HG02763 (cell line): ENCODE data around the gene DCAF12.

Experiments
- ATAC-seq: cut with Tn5 transposase; IDR thresholded peaks from one replicate; pipeline ENCODE4 v1.9.1; 2021; ENCODE audit warnings: mild to moderate bottlenecking, moderate library complexity; ENCODE audit not compliant: unreplicated experiment

DCAF12 gene

DNA sequence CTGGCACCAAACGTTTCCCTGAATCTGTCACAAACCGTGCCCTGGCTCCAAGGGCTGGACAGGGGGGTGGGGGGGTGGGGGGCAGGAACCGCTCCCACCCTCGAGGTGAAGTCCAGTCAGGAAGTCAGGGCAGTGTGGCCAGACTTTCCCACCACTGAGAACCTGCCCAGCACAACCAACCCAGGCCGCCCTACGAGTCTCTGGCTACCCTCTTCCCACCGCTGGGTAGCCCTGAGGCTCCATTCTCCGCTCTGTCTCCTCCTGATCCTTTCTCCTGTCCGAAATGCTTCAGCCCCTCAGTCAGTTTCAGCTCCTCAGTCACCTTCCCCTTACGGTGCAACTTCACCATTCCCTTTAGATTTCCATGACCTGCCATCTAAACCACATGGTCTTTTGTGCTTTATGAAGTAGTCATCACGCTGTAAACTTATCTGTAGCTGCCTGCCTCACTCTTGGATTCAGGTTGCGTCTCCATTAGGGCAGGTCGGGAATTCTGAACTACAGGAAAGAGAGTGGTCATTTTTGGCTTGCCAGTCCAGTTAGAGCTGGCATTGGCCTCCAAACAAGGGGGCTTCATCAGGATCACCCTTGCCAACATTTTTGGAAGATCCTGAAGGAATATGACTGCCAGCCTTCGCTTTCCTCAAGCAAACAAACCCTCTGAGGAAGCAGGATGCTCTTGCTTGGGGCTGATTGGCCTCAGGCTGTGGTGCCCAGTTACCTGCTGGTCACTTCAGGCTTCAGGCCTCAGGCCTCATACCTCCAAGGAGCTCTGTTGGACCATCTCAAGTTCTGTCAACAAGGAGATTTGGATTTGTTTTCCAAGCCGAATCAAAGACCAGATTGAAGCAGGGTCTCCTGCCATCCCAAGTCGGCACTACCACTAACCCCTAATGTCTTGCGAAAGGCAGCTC, 794 bp upstream of the DCAF12 start:
- ATAC-seq, result no peak

DNA sequence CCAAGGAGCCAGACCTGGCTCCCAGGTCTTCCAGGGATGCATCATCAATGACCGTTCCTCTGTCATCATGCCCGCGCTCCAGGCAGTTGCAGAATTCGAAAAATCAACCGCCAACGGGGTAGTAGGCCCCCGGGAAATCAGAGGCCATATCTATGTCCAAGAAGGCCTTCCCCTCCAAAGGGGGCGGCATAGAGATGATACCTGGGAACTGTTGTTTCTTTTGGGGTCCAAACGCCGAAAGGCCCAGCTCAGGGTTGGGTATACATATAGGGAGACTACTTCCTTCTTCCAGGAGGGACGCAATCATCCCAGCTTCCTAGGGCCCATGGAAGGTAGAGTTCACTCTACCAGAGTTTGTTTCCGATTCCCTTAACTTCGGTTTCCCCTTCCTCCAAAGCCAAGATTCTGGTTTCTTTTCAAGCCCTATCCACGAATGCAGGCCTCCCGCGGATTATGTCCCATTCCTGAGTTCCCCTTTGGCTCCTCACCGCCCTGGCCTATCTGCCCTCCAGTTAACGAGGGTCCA, 754 bp downstream of the DCAF12 start:
- ATAC-seq, result no peak

DNA sequence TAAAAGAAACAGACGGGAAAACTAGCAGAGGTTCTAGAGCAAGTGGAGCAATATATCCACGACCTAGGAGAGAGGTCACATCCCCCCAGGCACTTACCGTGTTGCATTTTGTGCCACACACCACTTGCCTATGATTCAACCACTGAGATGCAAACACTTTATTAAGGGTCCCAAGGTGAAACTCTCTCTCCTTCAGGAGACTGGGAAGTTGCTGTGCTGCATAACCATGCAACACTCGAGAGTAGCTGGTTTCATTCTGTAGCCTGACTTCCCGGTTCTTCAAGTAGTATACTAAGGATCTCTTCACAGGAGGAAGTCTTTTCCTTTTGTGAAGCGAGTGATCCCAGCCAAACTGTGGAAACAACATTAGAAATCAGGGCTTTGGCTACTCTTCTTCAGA, 1.6 kb downstream of the DCAF12 start:
- no peak for ATAC-seq

DNA sequence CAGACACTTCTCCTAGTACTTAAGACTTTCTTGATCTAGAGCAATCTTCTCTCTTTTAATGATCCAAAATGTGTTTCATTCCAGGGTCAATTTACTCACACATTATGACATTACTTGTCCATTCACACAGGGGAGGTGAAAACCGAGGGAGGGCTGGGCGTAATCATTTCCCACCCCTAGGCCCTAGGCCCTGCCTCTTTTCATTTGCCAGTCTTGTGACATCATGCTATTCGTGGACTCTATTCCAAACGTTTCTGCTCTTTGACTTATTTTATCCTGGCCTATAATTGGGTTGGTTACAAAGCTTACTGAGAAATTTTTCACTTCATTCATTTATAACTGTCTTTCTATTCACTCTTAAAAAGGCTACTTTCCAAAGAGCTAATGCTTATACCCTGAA, 2.4 kb downstream of the DCAF12 start:
- no peak for ATAC-seq

DNA sequence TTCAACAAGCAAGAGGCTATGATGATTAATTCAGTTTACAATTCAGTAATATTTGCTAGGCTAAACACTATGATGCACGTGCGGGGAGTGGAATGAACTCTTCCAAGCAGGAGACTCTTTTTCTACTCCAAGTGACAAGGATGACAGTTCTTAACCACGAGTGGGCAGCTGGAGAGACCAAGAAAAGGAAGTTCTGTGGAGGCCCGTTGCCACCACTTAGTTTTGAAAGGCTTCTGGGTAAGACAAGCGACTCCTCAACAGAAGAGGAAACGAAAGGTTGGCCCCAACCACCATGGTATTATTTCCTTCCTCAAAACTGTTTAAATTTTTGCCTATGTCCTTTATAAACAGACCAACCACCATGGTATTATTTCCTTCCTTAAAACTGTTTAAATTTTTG, 2.8 kb downstream of the DCAF12 start:
- ATAC-seq, result no peak

DNA sequence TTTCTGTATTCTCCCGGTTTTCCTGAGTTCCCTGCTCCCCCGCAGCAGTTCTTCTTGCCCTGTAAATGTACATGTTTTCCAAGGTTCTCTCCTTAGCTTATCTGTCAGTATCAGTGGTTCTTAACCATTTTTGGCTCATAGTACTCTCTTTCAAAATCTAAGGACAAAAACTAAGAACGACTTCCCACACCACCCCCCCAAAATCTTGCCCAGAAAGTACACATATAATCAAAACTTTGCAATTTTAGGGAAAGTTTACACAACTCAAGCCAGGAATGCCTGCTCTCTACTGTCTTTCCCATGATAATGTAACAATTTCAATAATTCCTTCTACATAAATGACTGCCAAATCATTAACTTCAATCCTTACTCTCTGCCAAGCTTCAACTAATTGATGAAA, 4.5 kb downstream of the DCAF12 start:
- no peak for ATAC-seq

DNA sequence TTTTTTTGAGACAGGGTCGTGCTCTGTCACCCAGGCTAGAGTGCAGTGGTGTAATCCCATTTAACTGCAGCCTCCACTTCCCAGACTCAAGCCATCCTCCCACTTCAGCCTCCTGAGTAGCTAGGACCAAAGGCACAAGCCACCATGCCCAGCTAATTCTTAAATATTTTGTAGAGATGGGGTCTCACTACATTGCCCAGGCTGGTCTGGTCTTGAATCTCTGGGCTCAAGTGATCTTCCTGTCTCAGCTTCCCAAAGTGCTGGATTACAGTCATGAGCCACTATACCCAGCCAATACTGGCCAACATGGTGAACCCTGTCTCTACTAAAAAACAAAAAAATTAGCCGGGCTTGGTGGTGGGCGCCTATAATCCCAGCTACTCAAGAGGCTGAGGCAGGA, 6.8 kb downstream of the DCAF12 start:
- ATAC-seq, result no peak

DNA sequence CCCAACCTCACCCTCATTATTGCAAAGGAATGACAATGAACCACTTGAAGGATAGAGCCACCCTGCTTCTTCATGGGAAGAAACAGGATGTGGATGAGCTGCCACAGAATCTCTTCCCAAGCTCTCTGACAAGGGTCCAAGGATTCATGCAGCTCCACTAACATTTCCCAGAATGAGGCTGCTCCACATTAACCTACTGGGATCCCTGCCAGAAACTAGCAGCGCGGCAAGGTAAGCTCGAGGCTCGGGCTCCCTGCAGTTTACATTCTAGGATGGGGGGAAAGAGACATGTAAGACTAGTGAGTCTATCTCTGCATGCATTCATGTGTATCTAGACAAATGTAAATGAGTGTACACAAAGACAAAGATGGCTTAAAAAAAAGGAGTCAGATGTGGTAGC, 12.1 kb downstream of the DCAF12 start:
- ATAC-seq, result no peak

DNA sequence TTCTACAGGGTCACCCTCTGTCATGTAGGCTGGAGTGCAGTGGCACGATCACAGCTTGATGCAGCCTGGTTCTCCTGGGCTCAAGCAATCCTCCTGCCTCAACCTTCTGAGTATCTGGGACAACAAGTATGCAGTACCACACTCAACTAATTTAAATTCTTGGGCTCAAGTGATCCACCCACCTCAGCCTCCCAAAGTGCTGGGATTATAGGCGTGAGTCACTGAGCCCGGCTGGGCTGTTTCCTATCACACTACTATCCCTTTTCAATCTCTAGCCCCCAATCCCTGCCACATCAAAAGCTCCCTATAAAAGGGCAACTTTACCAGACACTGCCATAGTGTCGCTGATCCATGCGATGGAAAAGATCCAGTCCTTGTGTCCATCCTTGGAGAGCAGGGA, 20.4 kb downstream of the DCAF12 start:
- no peak for ATAC-seq

DNA sequence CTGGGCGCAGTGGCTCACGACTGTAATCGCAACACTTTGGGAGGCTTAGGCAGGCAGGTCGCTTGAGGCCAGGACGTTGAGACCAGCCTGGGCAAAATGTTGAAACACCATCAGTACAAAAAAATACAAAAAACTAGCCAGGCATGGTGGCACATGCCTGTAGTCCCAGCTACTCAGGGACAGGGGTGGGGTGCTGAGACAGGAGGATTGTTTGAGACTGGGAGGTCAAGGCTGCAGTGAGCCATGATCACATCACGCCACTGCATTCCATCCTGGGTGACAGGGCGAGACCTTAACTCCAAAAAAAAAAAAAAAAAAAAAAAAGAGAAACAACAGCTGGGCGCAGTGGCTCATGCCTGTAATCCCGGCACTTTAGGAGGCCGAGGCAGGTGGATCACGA, 23.7 kb downstream of the DCAF12 start:
- no peak for ATAC-seq

DNA sequence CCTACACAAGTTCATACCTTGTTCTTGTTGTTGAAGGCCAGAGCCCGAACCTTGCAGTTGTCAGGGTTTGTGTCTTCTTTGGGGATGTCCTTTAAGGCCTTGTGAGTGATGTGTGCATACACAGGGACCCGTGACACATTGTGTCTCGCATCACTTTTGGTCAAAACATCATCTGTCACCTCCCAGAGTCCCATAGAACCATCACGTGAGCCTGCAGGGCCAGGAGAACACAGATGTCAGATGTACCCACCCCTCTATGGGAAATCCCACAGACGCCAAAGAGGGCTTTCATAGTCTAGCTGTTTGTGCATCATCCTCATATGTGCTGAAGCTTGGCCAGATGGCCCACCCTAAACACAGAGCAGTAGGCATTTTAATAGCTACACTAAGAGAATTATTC, 28.2 kb downstream of the DCAF12 start:
- peak; percentile 40 for ATAC-seq

DNA sequence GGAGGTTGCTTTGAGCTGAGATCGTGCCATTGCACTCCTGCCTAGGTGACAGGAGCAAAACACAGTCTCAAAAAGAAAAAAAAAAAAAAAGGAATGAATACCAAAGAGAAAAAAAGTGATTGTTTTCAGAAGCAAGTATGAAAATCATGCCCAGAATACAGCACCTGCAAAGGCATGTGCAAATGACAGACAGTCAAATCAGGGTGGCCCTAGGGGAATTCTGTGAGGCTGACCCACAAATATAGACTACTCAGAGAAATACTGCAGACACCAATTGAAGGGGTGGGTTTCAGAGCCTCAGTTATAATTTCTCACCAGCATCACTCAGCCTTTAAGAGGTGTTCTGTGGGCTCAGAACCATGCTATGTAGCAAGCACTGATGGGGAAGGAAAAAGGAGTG, 28.6 kb downstream of the DCAF12 start:
- ATAC-seq, result peak; percentile 78

DNA sequence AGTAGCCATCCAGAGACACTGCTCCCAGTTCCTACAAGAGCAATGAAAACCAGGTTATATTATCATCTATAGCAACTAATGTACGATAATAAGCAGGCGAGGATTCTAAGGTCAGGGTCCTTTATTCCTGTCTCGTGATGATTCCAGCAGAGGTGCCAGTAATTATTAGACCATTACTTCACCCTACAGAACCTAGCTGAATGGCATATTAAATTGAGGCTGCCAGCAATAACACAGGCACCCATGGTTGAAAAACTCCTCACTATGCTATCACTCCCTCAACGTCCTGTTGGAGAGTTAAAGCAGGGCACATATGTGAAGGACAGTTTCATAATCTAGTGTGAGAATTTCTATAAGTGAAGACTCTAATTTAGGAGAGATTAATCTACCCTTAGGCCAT, 29.7 kb downstream of the DCAF12 start:
- ATAC-seq, result no peak

DNA sequence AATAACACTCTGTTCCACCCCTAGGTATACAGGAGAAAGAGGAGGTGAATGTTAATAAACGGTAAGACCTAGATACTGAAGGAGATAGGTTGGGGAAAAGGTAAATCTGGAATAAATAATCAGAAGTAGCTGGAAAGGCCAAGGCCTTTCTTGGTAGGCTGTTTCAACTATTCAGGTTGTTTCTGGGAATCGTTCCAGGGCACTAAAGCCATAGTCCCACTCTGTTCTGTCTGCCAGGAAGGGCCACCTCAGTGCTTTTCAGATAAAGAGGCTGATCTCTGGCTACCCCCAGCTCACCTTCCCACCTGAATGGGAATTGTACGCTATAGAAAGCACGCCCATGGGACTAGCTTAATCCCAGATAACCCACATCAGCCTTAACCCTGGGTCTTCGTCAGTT, 32.9 kb downstream of the DCAF12 start:
- no peak for ATAC-seq

DNA sequence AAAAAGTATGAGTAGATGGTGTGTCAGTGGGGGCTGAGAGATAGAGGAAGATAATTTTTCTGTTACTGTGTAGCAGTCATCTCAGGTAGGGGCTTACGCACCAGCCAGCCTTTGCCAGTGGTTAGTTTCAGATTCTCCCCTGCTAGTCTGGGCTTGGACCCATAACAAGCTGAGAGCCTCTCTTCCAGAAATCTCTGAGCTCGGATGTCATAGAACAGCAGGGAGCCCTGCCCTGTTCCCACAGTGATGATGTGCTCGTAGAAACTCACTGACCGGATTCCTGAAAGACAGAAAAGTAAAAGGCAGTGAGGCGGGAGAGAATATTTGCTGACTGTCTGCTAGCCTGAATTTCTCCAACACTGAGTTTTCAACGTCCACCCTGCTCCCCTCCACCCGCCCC, 37.2 kb downstream of the DCAF12 start:
- ATAC-seq, result no peak

DNA sequence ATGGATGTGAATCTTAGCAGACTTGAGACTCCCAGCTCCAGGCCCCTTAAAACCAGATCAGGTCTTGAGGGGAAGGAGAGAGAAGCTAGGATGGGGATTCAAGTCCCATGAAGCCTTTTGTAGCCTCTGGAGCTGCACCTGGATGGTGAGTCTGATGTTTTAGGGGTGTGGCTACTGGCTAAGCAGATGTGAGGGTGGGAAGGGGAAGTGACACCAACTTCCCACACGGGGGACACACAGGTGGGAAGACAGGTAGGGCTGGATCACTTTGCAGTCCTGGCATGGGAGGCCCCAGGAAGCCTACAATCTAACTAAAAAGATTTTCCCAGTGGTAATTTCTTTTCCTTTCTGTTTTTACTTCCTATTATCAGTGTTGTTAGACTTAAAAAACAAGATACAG, 39.1 kb downstream of the DCAF12 start:
- no peak for ATAC-seq

DNA sequence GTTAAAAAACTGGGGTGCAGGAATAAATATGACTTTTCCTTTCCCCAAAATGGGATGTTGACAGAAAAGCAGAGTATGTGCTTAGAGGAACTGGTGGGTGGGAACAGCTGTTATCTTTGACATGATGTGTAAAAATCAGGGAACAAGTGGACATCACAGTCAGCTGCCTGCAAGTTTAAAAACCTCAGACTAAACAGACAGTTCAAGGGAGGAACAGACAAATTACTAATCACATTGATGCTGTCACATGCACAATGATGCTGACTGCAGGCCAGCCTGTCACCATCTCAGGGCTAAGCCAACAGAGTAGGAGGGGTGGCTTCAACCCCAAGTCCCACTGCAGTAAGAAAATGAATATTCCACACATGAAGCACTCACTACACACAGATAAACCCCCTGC, 39.6 kb downstream of the DCAF12 start:
- ATAC-seq, result no peak

DNA sequence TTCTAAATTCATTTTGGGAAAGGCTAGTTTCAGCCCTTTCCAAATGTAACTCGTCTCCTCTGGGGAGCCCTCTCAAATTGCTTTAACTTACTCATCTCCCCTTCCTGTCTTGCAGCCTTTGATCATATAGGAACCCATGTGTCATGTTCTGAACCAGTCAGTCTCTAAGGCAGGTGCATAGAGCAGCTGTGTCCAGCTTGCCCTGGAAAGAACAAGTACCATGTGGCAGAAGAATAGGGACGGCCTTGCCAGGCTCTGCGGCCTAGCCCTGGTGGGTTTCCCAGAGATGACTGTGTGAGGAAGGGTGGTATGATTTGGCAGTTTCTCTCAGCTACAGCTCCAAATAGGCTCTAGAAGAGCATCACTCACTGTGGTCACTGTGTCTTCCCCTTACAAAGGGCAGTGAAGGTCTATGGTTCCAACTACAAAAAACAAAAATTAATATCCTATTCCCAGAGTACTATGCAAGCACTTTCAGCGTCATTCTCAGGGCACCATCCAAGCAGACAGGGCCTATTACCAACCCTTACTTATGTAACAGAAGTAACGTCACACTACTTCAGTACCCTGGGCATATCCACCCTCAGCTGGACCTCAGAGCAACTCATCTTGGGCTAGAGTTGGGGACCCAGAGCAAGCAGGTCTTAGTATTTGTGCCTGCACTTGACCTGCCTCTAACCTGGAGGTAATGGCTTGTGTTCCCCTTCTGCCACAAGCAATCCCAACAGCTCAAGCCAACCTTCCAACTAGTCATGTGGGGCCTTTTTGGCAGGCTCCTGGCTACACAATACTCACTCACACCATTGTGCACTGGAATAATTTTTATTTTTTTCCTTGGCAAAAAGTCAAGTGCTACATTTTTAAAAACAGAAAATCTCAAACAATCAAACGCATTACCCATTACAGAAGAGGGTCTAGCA, 40.7 kb downstream of the DCAF12 start:
- ATAC-seq, result no peak

DNA sequence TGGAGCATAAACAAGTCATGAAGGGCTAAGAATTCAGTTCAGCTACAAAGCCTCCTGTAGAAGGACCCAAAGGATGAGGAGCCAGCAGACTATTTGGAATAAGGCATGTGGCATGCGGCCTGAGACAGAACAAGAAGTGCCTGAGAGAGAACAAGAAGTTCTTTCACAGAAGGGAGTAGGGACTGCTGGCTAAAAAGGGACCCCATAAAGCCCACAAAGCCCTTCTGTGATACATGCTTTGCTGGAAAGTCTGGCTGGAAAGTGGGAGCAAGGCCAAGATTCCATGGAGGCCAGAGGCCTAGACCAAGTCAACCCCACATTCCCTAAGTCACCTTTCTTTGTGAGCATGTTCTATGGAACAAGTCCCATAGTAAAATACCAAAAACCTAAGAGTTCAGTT, 41.9 kb downstream of the DCAF12 start:
- ATAC-seq, result no peak

DNA sequence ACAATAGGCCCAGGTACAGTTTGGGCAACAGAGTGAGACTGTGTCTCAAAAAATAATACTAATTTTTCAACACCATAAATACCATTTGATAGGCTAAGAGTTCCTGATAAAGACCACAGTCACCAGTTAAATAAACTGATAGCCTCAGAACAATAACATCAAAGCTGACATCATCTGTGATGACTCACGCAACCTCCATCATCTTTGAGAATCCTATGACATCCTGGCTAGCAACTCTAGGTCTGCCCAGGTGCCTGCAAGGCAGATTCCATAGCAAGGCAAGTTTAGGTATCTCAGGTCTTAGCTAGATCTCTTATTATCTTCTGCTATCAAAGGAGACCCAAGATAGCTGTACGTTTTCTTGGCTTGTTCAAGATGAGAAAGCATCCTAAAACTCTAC, 47.3 kb downstream of the DCAF12 start:
- no peak for ATAC-seq

DNA sequence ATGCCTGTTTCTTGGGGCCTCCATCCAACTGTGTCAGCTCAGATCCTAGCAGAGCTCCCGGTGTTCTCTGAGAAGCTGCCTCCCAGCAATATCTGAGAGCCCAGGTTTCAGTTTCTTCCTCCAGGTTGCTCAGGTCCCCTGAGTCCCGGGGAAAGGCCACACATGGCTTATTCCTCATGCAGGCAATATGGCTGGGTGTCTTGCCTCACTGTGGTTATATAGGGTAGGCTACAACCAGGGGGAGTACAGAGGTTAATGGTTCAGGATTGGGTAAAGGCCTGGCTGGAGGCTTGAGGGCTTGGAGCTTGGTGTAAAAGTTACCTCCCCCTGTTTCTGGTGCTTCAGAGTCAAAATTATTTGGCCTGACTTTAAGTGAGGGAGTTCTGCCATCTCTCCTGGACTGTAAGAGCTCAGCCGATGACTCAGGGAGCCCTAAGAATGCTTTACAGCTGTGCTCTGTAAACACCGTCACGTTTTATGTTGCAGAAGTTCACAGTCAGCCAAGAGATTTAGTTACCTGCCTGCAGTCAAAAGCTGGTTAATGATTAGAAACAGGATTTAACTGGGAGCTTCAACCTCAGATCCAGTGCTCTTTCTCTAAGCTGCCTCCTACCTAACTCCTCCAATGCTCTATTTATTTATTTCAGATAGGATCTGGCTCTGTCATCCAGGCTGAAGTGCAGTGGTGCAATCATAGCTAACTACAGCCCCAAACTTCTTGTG, 53.5 kb downstream of the DCAF12 start:
- no peak for ATAC-seq
